K562 treated with DMSO at 1 percent for 12 hours (cell line): ENCODE data around the gene KIR3DL3. TPM values are rescaled to one million over a fixed set of nuclear protein-coding genes. Genes with fewer than 3 reads are reported as not detected.

Experiments used
- total RNA-seq: library from RNA; unstranded; fragments of 300-600 nt; gene quantifications from 2 replicates; pipeline ENCODE4 v1.2.3, GENCODE V29; 2022; ENCODE audit not compliant: insufficient read depth

The KIR3DL3 gene
- not detected in 2 replicates for total RNA-seq

GRCh38 chr19:54724142-54724541, at the start of gene KIR3DL3:
TSS of gene KIR3DL3 (plus strand) at chr19:54724442. CDS start at chr19:54724497, 55 bp downstream.

GRCh38 chr19:54738306-54738705, 14.1 kb downstream of the KIR3DL3 start, which contains the start of gene KIR2DL3:
TSS of gene KIR2DL3 (plus strand) at chr19:54738513. CDS start at chr19:54738546, 33 bp downstream.

GRCh38 chr19:54769646-54770045, 45.4 kb downstream of the KIR3DL3 start, which contains the start of gene KIR2DL1:
TSS of gene KIR2DL1 (plus strand) at chr19:54769793. CDS start at chr19:54769851, 58 bp downstream.

Other genes starting within 250 kb of the KIR3DL3 start
- not detected in 2 replicates for gene LAIR2, start 221.6 kb upstream of the KIR3DL3 start, total RNA-seq
- gene LILRA2, start 150.7 kb upstream of the KIR3DL3 start, total RNA-seq = 7.6 and 9.8 TPM in 2 replicates
- gene LILRA1, start 130.8 kb upstream of the KIR3DL3 start, total RNA-seq = not detected in 2 replicates
- gene LILRB1, start 94.0 kb upstream of the KIR3DL3 start, total RNA-seq = not detected in 2 replicates
- gene LILRB4, start 61.5 kb upstream of the KIR3DL3 start, total RNA-seq = not detected in 2 replicates
- gene KIR2DL3, start 14.1 kb downstream of the KIR3DL3 start, total RNA-seq = not detected in 2 replicates
- gene KIR2DL1, start 45.4 kb downstream of the KIR3DL3 start, total RNA-seq = not detected in 2 replicates
- gene KIR2DL4, start 79.2 kb downstream of the KIR3DL3 start, total RNA-seq = not detected in 2 replicates
- gene KIR3DL1, start 92.0 kb downstream of the KIR3DL3 start, total RNA-seq = not detected in 2 replicates
- not detected in 2 replicates for gene KIR2DS4, start 108.2 kb downstream of the KIR3DL3 start, total RNA-seq
- not detected in 2 replicates for gene KIR3DL2, start 126.0 kb downstream of the KIR3DL3 start, total RNA-seq
- not detected in 2 replicates for gene FCAR, start 149.8 kb downstream of the KIR3DL3 start, total RNA-seq
- gene NCR1, start 181.7 kb downstream of the KIR3DL3 start, total RNA-seq = not detected in 2 replicates
- gene NLRP7, start 223.1 kb downstream of the KIR3DL3 start, total RNA-seq = 0.19 TPM in 1 of 2 replicates, not detected in the other
- 21.9 and 41.0 TPM in 2 replicates for gene NLRP2, start 241.9 kb downstream of the KIR3DL3 start, total RNA-seq